Stimulated activated naive CD8-positive, alpha-beta T cell treated with anti-CD3 and anti-CD28 coated beads, Interleukin-15, Interleukin-2, amounts not matched to agents 100 U/mL and 50 U/mL, for 24 hours (primary cell): ENCODE measurements around the gene SLC25A20.
A peak's percentile ranks its signal among the peaks of the same experiment; 100 is the strongest.
"Not testable (repeated sequence)": the region's sequence is repeated elsewhere in the genome, so short reads cannot be mapped to it uniquely, and the experiment has no call there.

ENCODE experiments used
- ATAC-seq: fragments of 150-1000 bp; cut with Tn5 transposase; one replicate; pipeline ENCODE4 v1.10.0; 2021
- DNase-seq: peaks from one replicate; pipeline ENCODE4 v3.0.0; 2021

The SLC25A20 gene, protein sequence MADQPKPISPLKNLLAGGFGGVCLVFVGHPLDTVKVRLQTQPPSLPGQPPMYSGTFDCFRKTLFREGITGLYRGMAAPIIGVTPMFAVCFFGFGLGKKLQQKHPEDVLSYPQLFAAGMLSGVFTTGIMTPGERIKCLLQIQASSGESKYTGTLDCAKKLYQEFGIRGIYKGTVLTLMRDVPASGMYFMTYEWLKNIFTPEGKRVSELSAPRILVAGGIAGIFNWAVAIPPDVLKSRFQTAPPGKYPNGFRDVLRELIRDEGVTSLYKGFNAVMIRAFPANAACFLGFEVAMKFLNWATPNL

DNA sequence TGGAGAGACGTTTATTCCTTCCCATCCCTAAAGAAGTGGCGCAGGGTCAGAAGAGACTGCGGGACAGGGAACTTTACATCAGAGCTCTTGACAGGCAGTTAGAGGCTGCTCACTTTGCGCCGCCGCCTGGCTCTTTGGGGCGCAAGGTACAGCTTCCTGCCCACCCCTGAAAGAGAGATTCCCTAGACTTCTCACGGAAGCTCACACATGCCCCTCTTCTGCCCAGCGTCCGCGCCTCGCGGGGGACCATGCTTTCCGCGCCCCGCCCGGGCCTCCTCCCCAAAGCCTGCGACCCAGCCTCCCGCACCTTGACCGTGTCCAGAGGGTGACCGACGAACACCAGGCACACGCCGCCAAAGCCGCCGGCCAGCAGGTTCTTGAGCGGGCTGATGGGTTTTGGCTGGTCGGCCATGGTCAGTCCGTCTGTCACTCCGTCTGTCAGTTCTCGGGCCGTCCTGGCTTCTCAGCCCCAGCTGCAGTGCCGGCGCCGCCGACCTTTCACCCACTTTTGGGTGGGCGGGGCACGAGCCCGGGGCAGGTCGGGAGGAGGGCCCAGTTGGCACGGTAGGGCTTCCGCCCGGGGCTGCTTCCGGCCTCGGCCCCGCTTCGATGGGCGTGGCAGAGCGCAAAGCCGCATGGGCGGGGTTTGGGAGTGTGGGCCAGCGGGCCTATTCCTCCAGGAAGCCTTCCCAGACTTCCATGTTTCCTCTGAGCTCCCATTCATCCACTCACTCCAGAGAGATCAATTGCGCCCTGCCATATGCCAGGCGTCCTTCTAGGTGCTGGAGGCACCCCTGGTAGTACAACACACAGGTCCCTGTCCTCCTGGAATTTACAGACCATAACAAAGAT is at the start of gene SLC25A20:
SLC25A20 (minus strand) TSS at position 500 of the 852 bp plus-strand sequence; CDS start at position 412, 88 bp downstream.
- ATAC-seq (peak; percentile 99), DNase-seq (peak; percentile 96)

DNA sequence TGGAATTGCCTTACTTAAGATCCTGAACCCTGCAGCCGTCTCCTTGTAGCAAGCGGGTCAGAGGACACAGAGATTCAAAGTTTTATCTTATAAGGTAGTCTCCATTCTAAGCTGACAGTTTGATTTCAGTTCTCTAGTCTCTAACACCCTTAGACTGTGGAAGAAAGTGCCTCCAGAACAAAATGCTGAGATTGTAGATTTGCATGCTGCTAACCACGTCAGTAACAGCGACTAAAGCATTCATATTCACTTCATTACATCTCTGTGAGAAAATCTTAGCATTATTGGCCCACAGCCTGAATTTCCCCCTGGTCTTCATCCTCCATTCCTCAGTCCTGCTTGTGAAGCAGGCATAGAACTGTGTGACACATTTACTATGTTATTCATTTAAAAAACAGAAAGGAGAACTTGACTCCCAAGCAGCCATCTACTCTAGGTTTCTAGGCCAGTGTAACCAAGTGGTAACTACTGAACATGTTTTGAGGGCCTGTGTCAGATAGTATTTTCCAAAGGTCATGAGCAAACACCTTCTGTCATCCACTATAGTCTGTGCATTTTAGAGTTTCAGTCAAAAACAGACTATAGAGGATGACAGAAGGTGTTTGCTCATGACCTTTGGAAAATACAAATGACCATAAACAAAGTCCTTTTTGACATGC is 47.3 kb upstream of the SLC25A20 start:
- no peak for DNase-seq
- peak; percentile 88 for ATAC-seq

DNA sequence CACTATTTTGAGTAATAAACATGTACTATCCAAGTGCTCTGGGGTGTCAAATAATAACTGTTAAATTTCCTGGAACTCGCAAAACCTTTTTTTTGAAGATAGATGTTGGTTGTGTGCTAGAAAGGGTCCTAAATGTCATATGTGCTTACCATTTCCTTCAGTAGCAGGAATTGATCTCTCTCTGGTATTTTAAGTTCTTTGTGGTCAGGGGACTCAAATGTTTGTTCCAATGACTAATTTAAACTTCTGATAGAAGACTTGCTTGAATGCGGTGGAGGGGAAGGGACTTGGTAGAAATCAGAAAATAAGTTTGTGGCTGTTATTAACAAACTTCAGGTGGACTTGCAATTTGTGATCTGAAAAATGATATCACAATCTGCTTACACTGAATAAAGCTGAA is 46.8 kb upstream of the SLC25A20 start:
- ATAC-seq = peak; percentile 59
- DNase-seq = no peak

DNA sequence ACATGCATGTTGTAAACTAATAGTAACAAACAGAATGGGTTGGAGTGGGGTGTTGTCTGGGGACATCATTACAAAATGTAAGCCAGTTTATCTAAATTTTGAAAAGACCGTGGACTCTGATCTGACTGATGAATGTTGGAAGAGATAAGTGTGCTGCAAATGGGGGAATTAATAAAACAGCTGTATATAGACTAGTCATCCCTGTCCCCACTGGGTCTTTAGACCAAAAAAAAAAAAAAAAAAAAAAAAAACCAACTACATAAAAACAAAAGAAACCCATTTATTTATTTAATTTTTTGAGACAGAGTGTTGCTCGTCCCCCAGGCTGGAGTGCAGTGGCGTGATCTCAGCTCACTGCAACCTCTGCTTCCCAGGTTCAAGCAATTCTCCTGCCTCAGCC is 40.0 kb upstream of the SLC25A20 start:
- DNase-seq (no peak), ATAC-seq (no peak)

DNA sequence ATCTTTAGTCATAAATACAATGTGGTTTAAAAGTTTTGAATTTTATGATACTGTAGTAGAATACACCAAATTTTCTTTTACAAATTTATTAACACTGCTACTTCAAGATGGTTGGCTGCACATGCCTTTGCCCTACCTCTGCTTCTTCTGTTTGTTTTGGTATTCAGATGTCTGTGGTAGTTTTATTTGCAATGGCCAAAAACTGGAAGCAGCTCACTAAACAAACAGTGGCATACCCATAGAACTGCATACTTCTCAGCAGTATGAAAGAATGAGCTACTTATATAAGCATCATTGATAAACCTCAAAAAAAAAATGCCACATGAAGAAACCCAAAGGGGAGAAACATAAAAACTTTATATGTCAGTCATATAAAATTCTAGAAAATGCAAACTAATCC is 39.5 kb upstream of the SLC25A20 start:
- ATAC-seq = no peak
- DNase-seq = no peak

GRCh38 chr3:48935530-48935929 is 36.8 kb upstream of the SLC25A20 start:
- DNase-seq = no peak
- ATAC-seq = no peak

GRCh38 chr3:48934333-48934991 is 35.8 kb upstream of the SLC25A20 start:
- DNase-seq (no peak), ATAC-seq (no peak)

GRCh38 chr3:48931944-48932580 is 33.4 kb upstream of the SLC25A20 start:
- DNase-seq (no peak), ATAC-seq (no peak)

- ATAC-seq (no peak), DNase-seq (no peak)
These were observed 31.9 kb upstream of the SLC25A20 start for GRCh38 chr3:48930590-48930989.

GRCh38 chr3:48929358-48930035 is 30.8 kb upstream of the SLC25A20 start:
- ATAC-seq (no peak), DNase-seq (no peak)

- ATAC-seq (no peak), DNase-seq (no peak)
These were observed 30.0 kb upstream of the SLC25A20 start for GRCh38 chr3:48928679-48929078.

DNA sequence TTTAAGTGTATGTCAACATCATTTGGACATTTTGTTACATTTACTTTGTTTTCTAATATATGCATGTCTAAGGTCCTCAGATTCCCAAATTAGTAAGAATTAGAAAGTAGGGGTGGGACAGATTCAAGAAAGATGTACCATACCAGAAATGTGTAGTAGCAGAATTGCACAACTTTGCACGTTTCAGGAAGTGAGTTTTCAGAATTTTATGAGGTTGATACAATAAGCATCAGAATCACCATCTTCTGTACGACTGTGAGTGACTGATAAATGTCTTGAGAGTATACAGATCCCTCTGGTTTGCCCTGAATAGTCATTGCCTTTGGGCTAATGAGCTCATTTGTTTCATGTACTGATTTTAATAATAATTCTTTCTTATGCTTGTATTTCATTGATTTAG is 29.2 kb upstream of the SLC25A20 start:
- DNase-seq (no peak), ATAC-seq (peak; percentile 42)

DNA sequence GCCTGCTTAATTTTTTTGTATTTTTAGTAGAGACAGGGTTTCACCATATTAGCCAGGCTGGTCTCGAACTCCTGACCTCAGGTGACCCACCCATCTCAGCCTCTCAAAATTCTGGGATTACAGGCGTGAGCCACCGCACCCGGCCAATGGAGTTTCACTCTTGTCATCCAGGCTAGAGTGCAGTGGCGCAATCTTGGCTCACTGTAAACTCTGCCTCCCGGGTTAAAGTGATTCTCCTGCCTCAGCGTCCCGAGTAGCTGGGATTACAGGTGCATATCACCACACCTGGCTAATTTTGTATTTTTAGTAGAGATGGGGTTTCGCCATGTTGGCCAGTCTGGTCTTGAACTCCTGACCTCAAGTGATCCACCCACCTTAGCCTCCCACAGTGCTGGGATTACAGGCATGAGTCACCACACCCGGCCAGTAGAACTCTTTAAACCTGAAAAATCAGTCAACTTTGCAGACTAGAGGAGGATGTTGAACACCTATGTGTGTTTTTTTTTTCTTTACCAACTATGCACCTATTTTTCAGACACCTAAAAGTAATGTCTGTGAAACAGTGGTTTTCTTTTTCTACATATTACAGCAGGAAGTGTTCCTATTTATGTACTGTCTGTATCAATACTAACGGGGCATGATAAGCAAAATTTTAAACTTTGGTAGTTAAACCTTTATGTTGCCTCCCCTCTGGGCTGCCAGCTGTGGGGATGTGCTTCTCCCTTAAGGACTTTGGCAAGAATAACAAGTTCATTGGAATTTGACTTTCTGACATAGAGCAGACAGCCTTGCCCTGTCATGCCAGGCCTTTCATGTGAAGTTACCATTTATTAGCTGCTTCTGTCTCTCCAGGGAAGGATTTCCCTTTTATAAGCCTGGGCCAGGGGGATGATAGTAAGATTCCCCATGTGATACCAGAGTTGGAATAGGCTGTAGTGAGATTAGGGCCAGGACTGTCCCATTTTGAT is 28.0 kb upstream of the SLC25A20 start:
- DNase-seq (no peak), ATAC-seq (no peak)

GRCh38 chr3:48919215-48920138 is 20.8 kb upstream of the SLC25A20 start:
- peak; percentile 54 for ATAC-seq
- peak; percentile 65 for DNase-seq

- DNase-seq (peak; percentile 93), ATAC-seq (peak; percentile 87)
These were observed 19.9 kb upstream of the SLC25A20 start, which contains the start of gene ARIH2 for GRCh38 chr3:48918388-48919214. Gene ARIH2 (plus strand): TSS chr3:48918842. CDS start chr3:48927559, 8,717 bp downstream.

DNA sequence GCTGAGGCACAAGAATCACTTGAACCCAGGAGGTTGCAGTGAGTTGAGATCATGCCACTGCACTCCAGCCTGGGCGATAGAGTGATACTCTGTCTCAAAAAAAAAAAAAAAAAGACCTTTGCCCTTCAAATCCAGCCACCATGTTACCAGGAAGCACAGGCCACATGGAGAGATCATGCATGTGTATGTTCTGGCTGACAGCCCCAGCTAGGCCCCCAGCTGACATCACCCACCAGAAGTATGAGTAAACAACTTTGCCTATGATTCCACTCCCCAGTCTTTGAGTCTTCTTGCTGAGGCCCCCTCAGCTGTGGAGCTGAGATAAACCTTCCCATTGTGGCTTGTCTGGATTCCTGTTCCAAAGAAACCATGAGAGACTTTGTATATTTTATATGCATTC is 16.6 kb upstream of the SLC25A20 start:
- no peak for ATAC-seq
- DNase-seq = no peak

GRCh38 chr3:48907026-48907425 is 8.3 kb upstream of the SLC25A20 start:
- not testable (repeated sequence) for DNase-seq, ATAC-seq

- DNase-seq (peak; percentile 15), ATAC-seq (no peak)
These were observed 591 bp upstream of the SLC25A20 start for GRCh38 chr3:48899273-48899672.
